Smooth muscle cell (in vitro differentiated cells): Measurements from ENCODE around the gene UBE2G2. TPM values are rescaled to one million over a fixed set of nuclear protein-coding genes. Genes with fewer than 3 reads are reported as not detected.

ENCODE experiments used
- DNase-seq: peaks from one replicate; lab custom pipeline; 2025; ENCODE audit not compliant: unreplicated experiment; lab: John Stamatoyannopoulos, UW
- H2AFZ ChIP-seq: fragments of 200-600 bp; sonication (generic); 2 replicates; pipeline ENCODE4 v1.6.0; 2016; ENCODE audit warnings: antibody characterized with exemption, low read depth, mild to moderate bottlenecking
- H3F3A ChIP-seq: fragments of 200-600 bp; sonication (generic); 2 replicates; pipeline ENCODE4 v1.6.0; 2017; ENCODE audit warnings: antibody characterized with exemption, low read depth
- H3K27ac ChIP-seq: fragments of 200-600 bp; sonication (generic); 2 replicates; pipeline ENCODE4 v1.5.1; 2016; ENCODE audit warnings: low read depth, mild to moderate bottlenecking
- H3K27me3 ChIP-seq: fragments of 200-600 bp; sonication (generic); 2 replicates; pipeline ENCODE4 v1.6.1; 2016; ENCODE audit warnings: low read depth, mild to moderate bottlenecking
- H3K36me3 ChIP-seq: fragments of 200-600 bp; sonication (generic); 2 replicates; pipeline ENCODE4 v1.5.1; 2016; ENCODE audit warnings: low read depth
- H3K4me1 ChIP-seq: fragments of 200-600 bp; sonication (generic); 2 replicates; pipeline ENCODE4 v1.5.1; 2016; ENCODE audit warnings: low read depth
- H3K4me2 ChIP-seq: fragments of 200-600 bp; sonication (generic); 2 replicates; pipeline ENCODE4 v1.6.0; 2016; ENCODE audit warnings: mild to moderate bottlenecking
- H3K4me3 ChIP-seq: fragments of 200-600 bp; sonication (generic); 2 replicates; pipeline ENCODE4 v1.5.1; 2016; ENCODE audit warnings: mild to moderate bottlenecking
- H3K79me2 ChIP-seq: fragments of 200-600 bp; sonication (generic); 2 replicates; pipeline ENCODE4 v1.6.0; 2016; ENCODE audit warnings: low read depth, mild to moderate bottlenecking
- H3K9ac ChIP-seq: fragments of 200-600 bp; sonication (generic); 2 replicates; pipeline ENCODE4 v1.6.0; 2016; ENCODE audit warnings: low read depth
- H3K9me3 ChIP-seq: fragments of 200-600 bp; sonication (generic); replicated peaks from 2 replicates; pipeline ENCODE4 v1.5.1; 2016; ENCODE audit warnings: low read depth
- H4K20me1 ChIP-seq: fragments of 200-600 bp; sonication (generic); 2 replicates; pipeline ENCODE4 v1.6.0; 2016; ENCODE audit warnings: low read depth
- WGBS: methylation state at CpG from one replicate; pipeline ENCODE4 v1.1.7; 2016; ENCODE audit warnings: low lambda C conversion rate; 5-methylcytosine and 5-hydroxymethylcytosine counted together
- polyA plus RNA-seq: library from polyadenylated mRNA; unstranded; fragments of >200 nt; fragmentation: Nextera tagmentation; extraction: Ambion mirVana; gene quantifications from 2 replicates; pipeline ENCODE4 v1.2.1, GENCODE V29; 2016
- total RNA-seq: library from RNA; depleted of rRNA; stranded (reverse); fragments of >200 nt; gene quantifications from 2 replicates; pipeline ENCODE4 v1.2.3, GENCODE V29; 2014
- TF ChIP-seq, protein P1 (sequence below): fragments of 200-600 bp; sonication (generic); IDR thresholded peaks from 2 replicates; pipeline ENCODE4 v1.5.1; 2017; ENCODE audit warnings: borderline replicate concordance, mild to moderate bottlenecking, antibody characterized with exemption; ENCODE audit not compliant: insufficient read depth, poor library complexity, severe bottlenecking

Gene UBE2G2
- total and polyA plus RNA-seq, 2 experiments from 2014 or later, result 33.1 to 34.1 TPM

DNA sequence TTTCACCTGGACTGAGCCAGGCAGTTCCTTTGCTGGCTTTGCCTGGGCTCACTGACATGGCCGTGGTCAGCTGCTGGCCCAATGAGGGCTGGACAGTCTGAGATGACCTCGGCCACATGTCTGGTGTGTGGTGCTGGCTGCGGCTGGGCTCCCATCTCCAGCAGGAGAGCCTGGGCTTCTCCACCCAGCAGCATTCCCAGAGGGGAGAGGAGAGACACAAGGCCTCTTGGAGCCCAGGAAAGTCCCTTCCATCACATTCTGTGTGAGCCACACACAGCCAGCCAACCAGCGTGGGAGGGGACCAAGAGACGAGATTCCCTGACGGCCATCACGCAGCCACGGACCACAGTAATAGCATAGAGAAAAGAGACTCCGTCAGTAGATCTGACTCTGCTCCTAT, 37.3 kb upstream of the UBE2G2 start:
- Histone ChIP-seq H3K4me1 (no peaks in the 10 kb centered on the region), H3K36me3 (no peaks in the 10 kb centered on the region), H4K20me1 (no peaks in the 10 kb centered on the region), H3K9me3 (no peaks in the 10 kb centered on the region), H3K9ac (no peak overlapping the region), H3K4me2 (no peak overlapping the region), H3K4me3 (no peak overlapping the region), H3K27me3 (no peaks in the 10 kb centered on the region), H3K79me2 (no peaks in the 10 kb centered on the region), H3F3A (no peaks in the 10 kb centered on the region), H2AFZ (no peak overlapping the region), H3K27ac (no peak overlapping the region)
- TF ChIP-seq, protein P1, sequence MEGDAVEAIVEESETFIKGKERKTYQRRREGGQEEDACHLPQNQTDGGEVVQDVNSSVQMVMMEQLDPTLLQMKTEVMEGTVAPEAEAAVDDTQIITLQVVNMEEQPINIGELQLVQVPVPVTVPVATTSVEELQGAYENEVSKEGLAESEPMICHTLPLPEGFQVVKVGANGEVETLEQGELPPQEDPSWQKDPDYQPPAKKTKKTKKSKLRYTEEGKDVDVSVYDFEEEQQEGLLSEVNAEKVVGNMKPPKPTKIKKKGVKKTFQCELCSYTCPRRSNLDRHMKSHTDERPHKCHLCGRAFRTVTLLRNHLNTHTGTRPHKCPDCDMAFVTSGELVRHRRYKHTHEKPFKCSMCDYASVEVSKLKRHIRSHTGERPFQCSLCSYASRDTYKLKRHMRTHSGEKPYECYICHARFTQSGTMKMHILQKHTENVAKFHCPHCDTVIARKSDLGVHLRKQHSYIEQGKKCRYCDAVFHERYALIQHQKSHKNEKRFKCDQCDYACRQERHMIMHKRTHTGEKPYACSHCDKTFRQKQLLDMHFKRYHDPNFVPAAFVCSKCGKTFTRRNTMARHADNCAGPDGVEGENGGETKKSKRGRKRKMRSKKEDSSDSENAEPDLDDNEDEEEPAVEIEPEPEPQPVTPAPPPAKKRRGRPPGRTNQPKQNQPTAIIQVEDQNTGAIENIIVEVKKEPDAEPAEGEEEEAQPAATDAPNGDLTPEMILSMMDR, result no peak
- WGBS, result 84% methylated on average over 9 of the region's 9 CpGs
- DNase-seq, result no peak

DNA sequence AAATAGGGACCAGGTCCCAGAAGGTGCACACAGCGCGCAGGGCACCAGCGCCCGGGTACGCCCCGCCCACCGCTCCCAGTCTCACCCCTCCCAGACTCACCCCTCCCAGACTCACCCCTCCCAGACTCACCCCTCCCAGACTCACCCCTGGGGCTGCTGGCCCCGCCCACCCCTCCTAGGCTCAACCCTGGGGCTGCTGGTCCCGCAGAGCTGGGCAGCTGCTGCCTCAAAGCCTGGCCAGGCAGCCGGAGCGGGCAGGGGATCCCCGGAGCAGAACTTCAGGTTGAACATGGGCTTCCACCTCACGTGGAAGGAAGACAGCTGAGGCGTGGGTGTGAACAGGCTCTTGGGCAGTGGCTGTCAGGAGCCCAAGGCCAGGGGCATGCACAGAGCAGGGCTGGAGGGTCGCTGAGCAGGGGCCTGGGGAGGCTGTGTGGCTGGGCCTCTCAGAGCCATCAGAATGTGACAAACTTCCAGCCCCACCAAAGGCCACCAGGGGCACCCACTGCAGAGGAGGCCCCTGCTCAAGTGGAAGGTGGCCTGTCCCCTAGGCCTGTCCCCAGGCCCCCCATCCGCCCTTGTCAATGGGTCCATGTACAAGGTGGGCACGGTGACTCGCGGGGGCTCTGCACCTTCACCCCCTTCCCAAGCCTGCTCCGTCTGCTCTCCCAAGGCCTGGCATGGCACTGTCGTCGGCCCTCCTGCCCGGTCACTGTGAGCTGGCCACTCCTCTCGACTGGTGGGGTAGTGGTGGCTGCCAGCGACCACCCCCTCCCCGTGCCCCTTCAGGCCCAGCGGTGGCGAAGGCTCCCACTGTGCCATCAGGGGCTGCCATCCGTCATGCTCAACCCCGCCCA, 36.6 kb upstream of the UBE2G2 start:
- H3K27ac ChIP-seq, result no peak overlapping the region
- H3K9ac ChIP-seq, result no peak overlapping the region
- H3K36me3 ChIP-seq, result no peaks in the 10 kb centered on the region
- H3K4me1 ChIP-seq, result no peaks in the 10 kb centered on the region
- no peaks in the 10 kb centered on the region for H3F3A ChIP-seq
- H3K27me3 ChIP-seq, result no peaks in the 10 kb centered on the region
- no peaks in the 10 kb centered on the region for H4K20me1 ChIP-seq
- H3K4me2 ChIP-seq, result no peak overlapping the region
- 91% methylated on average over 22 of the region's 30 CpGs for WGBS
- no peaks in the 10 kb centered on the region for H3K9me3 ChIP-seq
- no peak overlapping the region for H3K4me3 ChIP-seq
- no peak for DNase-seq
- H3K79me2 ChIP-seq, result no peaks in the 10 kb centered on the region
- no peak overlapping the region for H2AFZ ChIP-seq
- TF ChIP-seq, protein P1, result no peak

DNA sequence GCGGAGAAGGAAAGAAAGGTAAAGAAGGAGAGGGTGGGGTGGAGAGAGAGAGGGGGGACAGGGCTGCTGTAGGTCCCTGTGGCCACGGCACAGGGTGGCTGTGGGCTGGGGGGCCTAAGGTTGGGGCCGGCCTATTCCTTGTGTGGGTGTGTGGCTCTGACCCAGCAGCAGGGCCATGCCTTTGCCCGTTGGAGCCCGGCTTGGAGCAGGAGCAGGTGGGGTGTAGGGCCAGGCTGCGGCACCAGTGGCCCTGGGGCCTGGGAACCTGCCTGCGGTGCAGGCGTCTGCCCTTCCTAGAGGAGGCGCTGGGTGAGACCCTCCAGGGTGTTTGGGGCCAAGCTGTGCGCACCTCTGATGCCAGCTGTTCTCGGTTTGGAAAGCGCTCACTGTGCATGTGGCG, 35.9 kb upstream of the UBE2G2 start:
- TF ChIP-seq, protein P1, result no peak
- no peak overlapping the region for H3K4me3 ChIP-seq
- no peak overlapping the region for H2AFZ ChIP-seq
- no peaks in the 10 kb centered on the region for H3K36me3 ChIP-seq
- H3K4me1 ChIP-seq, result no peaks in the 10 kb centered on the region
- 96% methylated on average over 10 of the region's 13 CpGs for WGBS
- no peaks in the 10 kb centered on the region for H3K27me3 ChIP-seq
- H3K4me2 ChIP-seq, result no peak overlapping the region
- DNase-seq, result no peak
- H4K20me1 ChIP-seq, result no peaks in the 10 kb centered on the region
- H3K9ac ChIP-seq, result no peak overlapping the region
- no peaks in the 10 kb centered on the region for H3K9me3 ChIP-seq
- H3F3A ChIP-seq, result no peaks in the 10 kb centered on the region
- H3K79me2 ChIP-seq, result no peaks in the 10 kb centered on the region
- no peak overlapping the region for H3K27ac ChIP-seq
